ENCODE data around the gene S1PR2.
"Not testable (repeated sequence)": the region's sequence is repeated elsewhere in the genome, so short reads cannot be mapped to it uniquely, and the experiment has no call there.

S1PR2 gene

DNA sequence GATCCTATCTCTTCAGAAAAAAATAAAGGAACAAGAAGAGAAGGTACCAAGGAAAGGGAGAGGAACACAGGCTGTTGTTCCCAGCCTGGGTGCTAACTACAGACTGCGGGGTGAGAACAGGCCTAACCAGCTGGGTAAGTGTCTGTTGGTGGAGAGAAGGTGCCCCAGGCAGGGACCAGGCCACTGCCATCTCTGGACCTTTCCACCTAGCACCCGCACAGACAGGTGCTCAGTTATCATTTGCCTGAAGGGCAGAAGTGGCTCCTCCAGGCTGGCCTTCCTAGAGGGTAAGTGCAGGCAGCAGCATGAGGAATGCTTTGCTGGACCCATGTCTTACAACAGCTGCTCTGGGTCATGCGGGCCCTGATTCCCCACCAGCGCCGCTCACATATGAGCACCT lies 46.5 kb downstream of the S1PR2 start:
- DNase-seq, result no peak

- DNase-seq, result no peak
Observed at GRCh38 chr19:10183926-10184325, 47.2 kb downstream of the S1PR2 start.

DNA sequence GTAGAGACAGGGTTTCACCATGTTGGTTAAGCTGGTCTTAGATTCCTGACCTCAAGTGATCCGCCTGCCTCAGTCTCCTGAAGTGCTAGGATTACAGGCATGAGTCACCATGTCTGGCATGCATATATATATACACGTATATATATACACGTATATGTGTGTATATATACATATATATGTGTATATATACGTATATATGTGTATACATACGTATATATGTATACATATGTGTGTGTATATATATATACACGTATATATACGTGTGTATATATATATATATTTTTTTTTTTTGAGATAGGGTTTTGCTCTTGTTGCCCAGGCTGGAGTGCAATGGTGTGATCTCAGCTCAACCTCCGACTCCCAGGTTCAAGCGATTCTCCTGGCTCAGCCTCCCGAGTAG lies 48.3 kb downstream of the S1PR2 start:
- no peak for DNase-seq

GRCh38 chr19:10182076-10182475 lies 49.1 kb downstream of the S1PR2 start:
- DNase-seq, result no peak

DNA sequence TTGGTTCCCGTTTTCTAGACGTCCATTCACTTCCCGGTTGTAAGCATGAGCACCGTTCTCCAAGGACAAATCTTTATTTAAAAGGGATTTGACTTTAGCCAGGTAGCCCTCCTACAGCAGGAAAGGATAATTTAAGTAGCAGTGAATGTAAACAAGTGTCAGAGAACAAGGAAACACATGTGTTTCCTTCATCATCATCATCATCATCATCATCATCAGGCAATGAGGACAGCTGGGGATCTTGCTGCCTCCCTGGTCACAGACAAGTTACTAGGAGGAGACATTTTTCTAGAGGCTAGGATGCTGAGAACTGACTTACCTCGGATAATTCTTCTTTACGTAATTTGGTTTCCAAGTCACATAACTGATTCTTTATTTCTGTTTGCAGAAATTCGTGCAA lies 50.7 kb downstream of the S1PR2 start:
- no peak for DNase-seq

DNA sequence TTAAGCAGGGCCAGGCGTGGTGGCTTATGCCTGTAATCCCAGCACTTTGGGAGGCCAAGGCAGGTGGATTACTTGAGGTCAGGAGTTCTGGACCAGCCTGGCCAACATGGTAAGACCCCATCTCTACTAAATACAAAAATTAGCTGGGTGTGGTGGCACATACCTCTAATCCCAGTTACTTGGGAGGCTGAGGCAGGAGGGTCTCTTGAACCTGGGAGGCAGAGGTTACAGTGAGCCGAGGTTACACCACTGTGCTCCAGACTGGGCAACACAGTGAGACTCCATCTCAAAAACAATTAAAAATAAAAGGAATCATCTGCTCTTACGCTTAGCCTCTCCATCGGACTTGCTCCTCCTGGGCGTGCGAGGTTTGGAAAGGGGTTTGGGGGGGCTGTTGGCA lies 51.1 kb downstream of the S1PR2 start:
- DNase-seq, result not testable (repeated sequence)

- no peak for DNase-seq
Observed at GRCh38 chr19:10173527-10173926, 57.6 kb downstream of the S1PR2 start.

Data from GF-D8 (cell line).